Activated T-helper 1 cell treated with anti-CD3 and anti-CD28 coated beads, Interleukin-2, amount 50 U/mL, for 16 hours (primary cell): ENCODE results near the gene DNAJC27.

Experiments used
- DNase-seq, 2 donors: peaks; one replicate each; pipeline ENCODE4 v3.0.0-alpha.2; 2020; ENCODE audit warnings: low read depth in 1 of 2, low spot score in 1 of 2

DNAJC27 gene

GRCh38 chr2:24970483-24971285, 1.1 kb downstream of the DNAJC27 start:
- DNase-seq: no peak

DNA sequence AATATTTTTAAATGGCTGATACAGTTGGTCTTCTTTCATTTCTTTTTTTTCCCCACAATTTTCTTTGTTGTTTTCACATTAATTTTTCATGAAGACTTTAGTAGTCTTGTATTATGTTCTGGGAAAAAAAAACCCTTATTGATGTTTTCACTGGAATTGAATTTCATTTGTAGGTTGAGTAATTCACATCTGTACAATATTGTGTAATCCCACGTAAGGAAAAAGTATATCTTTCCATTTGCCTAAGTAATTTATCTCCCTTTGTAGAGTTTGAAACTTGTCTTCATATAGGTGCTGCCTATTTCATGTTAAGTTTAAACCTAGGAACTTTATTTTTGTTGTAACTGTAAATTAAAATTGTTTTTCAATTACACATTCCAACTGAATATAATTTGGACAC, 2.0 kb downstream of the DNAJC27 start:
- no peak for DNase-seq

GRCh38 chr2:24961903-24962302, 9.9 kb downstream of the DNAJC27 start:
- DNase-seq: no peak

DNA sequence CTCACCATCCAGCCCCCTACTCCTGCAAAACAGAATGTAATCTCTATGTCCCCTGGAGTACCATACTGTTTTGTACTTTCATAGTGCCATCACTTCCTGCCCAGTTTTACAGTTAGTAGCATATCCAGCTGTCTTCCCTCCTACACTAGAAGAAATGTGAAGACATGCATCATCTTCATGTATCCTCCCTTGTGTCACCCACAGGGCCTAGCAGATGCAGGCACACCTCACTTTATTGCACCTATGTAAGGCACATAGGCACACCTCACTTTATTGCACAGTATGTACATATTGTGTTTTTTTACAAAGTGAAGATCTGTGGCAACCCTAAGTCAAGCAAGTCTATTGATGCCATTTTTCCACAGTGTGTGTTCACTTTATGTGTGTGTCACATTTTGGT, 12.0 kb downstream of the DNAJC27 start:
- DNase-seq: no peak

- DNase-seq: no peak
These were observed 13.3 kb downstream of the DNAJC27 start for GRCh38 chr2:24958411-24958935.

GRCh38 chr2:24957976-24958375, 13.8 kb downstream of the DNAJC27 start:
- no peak for DNase-seq

- DNase-seq: no peak
These were observed 14.5 kb downstream of the DNAJC27 start for GRCh38 chr2:24957221-24957620.

DNA sequence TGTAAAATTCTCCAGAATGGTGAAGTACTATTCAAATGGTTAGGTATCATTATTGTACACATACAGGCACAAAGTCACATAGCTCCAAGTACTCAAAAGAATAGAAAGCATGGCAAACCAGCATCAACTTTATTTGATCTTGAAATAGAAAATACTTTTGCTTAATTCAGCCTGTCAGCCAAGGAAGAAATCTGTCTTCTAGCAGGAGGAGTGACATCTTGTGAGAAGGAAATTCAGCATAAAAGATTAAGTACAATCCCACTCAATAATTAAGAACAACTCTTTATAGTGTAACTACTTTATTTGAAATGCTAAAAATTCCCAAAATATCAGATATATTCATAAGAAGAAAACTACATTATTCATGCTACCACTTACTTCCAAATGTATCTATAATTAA, 15.8 kb downstream of the DNAJC27 start:
- no peak for DNase-seq

- no peak for DNase-seq
These were observed 16.5 kb downstream of the DNAJC27 start for GRCh38 chr2:24955232-24955631.

DNA sequence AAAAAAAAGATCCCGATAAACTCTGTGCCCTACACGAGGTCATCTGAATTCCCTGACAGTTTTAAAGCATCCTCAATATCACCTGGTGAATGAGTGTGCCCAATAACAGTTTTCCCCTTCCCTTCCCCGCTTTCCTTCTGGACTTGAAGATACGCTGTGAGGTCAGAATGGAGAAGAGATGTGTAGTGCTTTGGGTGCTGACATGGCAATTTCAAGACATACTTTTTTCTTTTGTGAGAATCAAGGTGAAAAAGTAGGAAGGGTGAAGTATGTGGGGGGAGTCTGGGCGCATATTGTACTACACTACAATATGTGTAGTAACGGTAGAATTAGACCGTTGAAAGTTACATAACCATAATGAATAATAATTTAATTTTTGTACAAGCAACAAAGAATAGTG, 21.7 kb downstream of the DNAJC27 start:
- no peak for DNase-seq

DNA sequence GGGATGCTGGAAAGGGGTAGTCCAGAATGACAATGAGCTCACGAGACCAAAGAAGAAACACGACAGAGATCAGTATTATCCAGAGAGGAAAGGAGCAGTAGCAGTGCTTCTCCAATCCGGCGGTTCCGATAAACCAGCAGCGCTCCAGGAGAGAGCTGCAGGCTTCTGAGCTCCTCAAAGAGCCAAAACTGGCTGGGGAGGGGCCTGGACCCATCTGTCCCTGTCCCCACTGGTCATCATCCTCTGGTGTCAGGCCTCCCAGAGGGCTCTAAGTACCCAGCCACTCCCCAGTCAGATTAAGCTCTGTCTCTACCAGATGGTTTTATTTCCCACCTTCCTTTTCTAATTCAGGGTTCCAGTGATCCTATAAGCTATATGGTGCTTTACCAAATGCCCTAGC, 23.2 kb downstream of the DNAJC27 start:
- no peak for DNase-seq

DNA sequence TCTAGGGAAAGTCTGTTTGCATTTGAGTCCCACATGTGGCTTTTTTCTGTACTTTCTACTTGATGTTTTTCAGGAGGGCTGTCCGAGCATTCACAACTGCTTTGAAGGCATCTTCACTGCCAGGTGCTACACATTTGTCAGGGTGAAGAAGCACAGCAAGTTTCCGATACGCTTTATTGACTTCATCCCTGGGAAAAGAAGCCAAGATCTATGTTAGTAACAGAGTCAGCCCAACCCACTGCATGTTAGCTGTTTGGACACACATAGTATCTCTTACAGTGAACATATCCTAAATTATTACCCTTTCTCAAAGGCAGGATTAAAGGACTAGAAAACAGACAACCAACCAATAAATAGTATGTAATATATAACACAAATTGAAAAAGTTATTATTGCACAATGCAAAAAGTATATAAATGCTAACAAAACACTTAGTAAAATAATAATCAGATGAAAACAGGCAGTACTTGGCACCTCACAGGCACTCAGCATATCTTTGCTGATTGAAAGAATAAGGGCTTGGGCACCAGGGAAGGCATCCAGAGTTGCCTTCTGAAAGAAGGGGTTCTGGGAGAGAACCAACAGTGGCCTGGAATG, 24.1 kb downstream of the DNAJC27 start:
- DNase-seq: no peak

DNA sequence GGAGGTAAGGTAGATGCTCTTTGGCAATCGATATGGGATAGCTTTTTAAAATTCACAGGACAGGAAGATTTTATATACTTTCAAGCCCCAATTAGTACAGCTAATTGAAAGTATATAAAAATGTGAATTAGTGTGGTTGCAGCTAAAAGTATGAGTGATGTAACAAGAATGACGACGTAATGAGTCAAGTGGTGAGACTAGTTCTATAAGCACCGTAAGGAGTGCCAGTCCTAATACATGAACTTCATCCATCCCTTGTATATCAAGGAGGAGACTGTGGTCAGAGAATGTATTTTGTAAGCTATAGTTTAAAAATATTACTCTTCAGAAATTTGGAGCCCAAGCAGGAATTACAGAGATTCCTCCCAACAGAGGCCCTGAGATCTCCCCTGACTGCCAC, 25.8 kb downstream of the DNAJC27 start:
- DNase-seq: no peak

DNA sequence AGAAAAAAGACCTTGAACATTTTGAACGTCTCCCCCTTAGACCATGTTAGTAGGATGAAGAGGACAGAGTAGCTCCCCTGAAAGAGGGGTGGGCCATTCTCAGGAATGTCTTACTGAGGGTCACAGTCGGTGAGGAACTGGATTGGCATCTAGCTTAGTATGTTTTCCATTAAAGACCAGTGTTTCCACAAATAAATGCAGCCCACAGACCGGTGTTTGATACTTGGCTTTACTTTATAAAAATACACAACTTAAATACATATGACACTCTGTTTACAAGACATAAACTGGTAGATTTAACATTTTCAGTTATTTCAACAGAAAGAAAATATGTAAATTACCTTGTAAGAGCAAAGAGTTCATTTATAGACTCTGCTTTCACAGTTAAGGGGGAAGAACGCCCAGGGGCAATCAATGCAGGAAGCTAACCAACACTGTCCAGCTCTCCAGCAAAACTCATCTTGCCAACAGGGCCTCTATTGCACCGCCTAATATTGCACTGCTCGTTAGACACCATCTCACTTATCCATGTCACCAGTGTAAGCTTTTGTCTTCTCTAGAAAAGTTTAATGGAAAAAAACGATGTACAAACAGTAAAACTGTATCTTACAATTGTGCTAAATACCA, 28.2 kb downstream of the DNAJC27 start:
- DNase-seq: no peak

GRCh38 chr2:24939353-24939752, 32.4 kb downstream of the DNAJC27 start:
- no peak for DNase-seq

DNA sequence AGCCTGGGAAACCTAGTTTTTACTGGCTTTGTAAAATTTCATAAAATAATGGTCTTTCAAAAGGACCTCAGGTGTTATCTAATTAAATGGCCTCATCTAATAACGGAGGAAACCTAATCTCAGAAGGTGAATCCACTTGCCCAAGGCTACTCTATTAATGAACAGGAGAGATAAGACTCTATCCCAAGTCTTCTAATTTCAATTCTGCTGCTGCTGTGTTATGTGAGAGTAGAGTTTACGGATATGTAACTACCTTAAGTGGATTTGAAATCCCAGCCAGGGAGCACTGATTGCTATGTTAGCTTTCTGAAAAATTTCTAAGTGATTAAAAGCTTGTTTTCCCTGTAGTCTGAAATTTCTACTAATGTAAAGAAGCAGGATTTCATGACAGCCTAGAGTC, 34.5 kb downstream of the DNAJC27 start:
- DNase-seq: no peak

DNA sequence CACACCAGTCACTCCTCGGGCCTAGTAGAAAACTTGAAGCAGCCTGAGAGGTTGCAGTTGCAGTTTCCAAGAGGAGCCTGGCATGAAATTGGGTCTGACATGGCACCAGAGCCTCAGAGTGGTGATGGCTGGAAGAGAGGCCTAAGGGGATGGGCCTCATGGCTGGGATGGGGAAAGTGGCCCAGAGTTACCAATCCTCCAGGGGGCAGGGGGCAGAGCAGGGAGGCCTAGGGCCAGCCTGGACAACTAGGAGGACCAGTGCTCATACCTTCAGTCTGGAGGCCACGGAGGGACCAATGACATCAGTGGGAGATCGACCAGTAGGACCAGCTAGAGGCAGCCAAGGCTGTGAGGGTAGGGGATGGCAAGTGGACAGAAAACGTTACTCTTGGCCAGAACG, 36.6 kb downstream of the DNAJC27 start:
- no peak for DNase-seq

GRCh38 chr2:24932715-24933114, 39.0 kb downstream of the DNAJC27 start:
- no peak for DNase-seq

GRCh38 chr2:24930768-24931167, 41.0 kb downstream of the DNAJC27 start:
- DNase-seq: no peak

- DNase-seq: no peak
These were observed 42.5 kb downstream of the DNAJC27 start for GRCh38 chr2:24929230-24929629.

DNA sequence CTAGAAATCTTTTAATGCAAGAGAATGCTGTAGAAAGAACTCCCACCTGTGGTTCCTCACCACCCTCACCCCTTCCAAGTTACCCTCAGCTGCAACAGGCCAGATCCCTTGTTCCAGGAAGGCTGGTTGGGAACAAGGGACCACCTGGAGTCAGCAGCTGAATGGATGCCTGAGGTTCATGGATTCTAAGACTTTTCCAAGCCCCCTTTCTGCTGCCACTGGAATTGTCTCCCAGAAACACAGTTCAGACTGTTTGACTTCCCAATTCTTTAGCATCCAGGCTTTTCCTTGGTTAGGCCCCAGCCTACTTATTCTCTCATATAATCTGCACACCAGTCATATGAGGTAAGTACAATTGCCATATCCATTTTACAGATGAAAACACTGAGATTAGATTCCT, 43.7 kb downstream of the DNAJC27 start:
- no peak for DNase-seq

GRCh38 chr2:24926602-24927252, 45.0 kb downstream of the DNAJC27 start:
- no peak for DNase-seq
